OCI-LY3 (cell line): ENCODE results near the gene PIEZO1.

ENCODE experiments used
- EZH2phosphoT487 ChIP-seq: fragments of 200-600 bp; shearing (Covaris generic); IDR thresholded peaks from 2 replicates; pipeline ENCODE4 v1.6.1; 2018; ENCODE audit warnings: antibody characterized with exemption, mixed run types, low read depth
- TF ChIP-seq, protein P1 (sequence below): fragments of 200-600, 300-600 bp; sonication (generic); IDR thresholded peaks from 2 replicates; pipeline ENCODE4 v1.5.1; 2014; ENCODE audit warnings: antibody characterized with exemption, low read length, low read depth

DNA sequence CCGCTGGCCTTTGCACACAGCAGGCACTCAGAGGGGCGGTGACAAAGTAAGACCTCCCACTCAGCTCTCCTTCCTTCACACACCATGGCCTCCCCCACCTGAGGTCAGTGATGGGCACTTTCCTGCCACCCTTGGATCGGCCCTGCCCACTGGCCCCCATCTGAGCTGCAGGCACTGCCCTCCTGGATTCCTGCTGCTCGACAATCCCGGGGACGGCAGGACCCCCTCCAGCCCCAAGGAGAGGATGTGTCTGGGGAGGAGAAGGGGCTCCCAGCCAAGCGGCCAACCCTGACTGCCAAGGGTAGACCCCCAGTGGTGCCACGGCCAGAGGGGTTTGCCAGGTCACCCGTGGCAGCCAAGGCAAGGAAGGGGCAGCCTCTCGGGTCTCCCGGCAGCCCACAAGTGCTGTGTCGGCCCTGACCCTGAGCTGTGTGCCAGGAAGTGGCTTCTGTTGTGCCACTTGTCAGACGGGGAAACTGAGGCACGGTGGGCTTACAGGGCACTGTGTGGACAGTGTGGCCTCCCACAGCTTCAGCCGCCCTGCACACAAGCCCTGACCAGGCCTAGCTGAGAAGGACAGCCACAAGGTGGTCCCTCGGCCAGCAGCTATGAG is 22.7 kb downstream of the PIEZO1 start:
- TF ChIP-seq, protein P1, sequence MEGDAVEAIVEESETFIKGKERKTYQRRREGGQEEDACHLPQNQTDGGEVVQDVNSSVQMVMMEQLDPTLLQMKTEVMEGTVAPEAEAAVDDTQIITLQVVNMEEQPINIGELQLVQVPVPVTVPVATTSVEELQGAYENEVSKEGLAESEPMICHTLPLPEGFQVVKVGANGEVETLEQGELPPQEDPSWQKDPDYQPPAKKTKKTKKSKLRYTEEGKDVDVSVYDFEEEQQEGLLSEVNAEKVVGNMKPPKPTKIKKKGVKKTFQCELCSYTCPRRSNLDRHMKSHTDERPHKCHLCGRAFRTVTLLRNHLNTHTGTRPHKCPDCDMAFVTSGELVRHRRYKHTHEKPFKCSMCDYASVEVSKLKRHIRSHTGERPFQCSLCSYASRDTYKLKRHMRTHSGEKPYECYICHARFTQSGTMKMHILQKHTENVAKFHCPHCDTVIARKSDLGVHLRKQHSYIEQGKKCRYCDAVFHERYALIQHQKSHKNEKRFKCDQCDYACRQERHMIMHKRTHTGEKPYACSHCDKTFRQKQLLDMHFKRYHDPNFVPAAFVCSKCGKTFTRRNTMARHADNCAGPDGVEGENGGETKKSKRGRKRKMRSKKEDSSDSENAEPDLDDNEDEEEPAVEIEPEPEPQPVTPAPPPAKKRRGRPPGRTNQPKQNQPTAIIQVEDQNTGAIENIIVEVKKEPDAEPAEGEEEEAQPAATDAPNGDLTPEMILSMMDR = no peak
- TF ChIP-seq EZH2phosphoT487 = no peak
